Transverse colon (tissue), 4 donors: ENCODE measurements around the gene LNX1. TPM values are rescaled to one million over a fixed set of nuclear protein-coding genes. Genes with fewer than 3 reads are reported as not detected.

Experiments used
- DNase-seq: peaks from one replicate; pipeline ENCODE4 v3.0.0-alpha.2; 2019
- H3K27ac ChIP-seq, 4 donors: fragments of 200-600 bp; sonication (generic); 2 replicates each; pipeline ENCODE4 v1.5.1; 2016 to 2018; ENCODE audit warnings: inconsistent platforms in 4 of 4
- H3K27me3 ChIP-seq: fragments of 200-600 bp; sonication (generic); 2 replicates; pipeline ENCODE4 v1.5.1; 2017; ENCODE audit warnings: inconsistent platforms
- H3K36me3 ChIP-seq, 4 donors: fragments of 200-600 bp; sonication (generic); 2 replicates each; pipeline ENCODE4 v1.5.1; 2017 to 2019; ENCODE audit warnings: inconsistent platforms in 4 of 4
- H3K4me1 ChIP-seq, 4 donors: fragments of 200-600 bp; sonication (generic); 2 replicates each; pipeline ENCODE4 v1.5.1; 2017 to 2020; ENCODE audit warnings: inconsistent platforms in 4 of 4
- H3K4me3 ChIP-seq, 4 donors: fragments of 200-600 bp; sonication (generic); 1 replicate in 1 of 4; 2 replicates in 3 of 4; pipeline versions ENCODE4 v1.5.1 to v1.6.1; 2017 to 2019; ENCODE audit warnings: inconsistent platforms in 4 of 4
- H3K9me3 ChIP-seq, 2 donors: fragments of 200-600 bp; sonication (generic); 2 replicates each; pipeline ENCODE4 v1.5.1; 2017 to 2019; ENCODE audit warnings: inconsistent platforms in 2 of 2
- EP300 ChIP-seq: sonication (generic); formaldehyde crosslinking; IDR thresholded peaks from one replicate; pipeline ENCODE4 v1.6.1; 2017; ENCODE audit warnings: antibody characterized with exemption, low read depth
- POLR2A ChIP-seq: fragments of 450-650 bp; IDR thresholded peaks from one replicate; pipeline ENCODE4 v1.6.1; 2016; ENCODE audit warnings: antibody characterized with exemption, mild to moderate bottlenecking, moderate library complexity
- POLR2AphosphoS5 ChIP-seq, 3 donors: sonication (generic); formaldehyde crosslinking; IDR thresholded peaks; one replicate each; pipeline ENCODE4 v1.6.1; 2016; ENCODE audit warnings: antibody characterized with exemption in 3 of 3
- WGBS, 2 donors: methylation state at CpG; one replicate each; pipeline ENCODE4 v1.1.5; 2018; ENCODE audit warnings: low coverage in 1 of 2; 5-methylcytosine and 5-hydroxymethylcytosine counted together
- in situ Hi-C, 4 donors: fragments of 200-750 bp; cut with MboI; loops; one replicate each; pipeline versions ENCODE4 v1.15.0 to v1.15.1; 2017; ENCODE audit warnings: low sequenced_read_pairs in 3 of 4, low pct_ligation_motif_present in 1 of 4, low pct_unique_long_range_greater_than_20kb in 1 of 4
- intact Hi-C: fragments of 100-400 bp; cut with DNase I; formaldehyde crosslinking; loops from one replicate; pipeline ENCODE4 v1.15.1; 2023; ENCODE audit warnings: low total_unique reads
- total RNA-seq, 4 donors: library from RNA; depleted of rRNA; stranded (reverse); fragments of >200 nt; gene quantifications; one replicate each; pipeline ENCODE4 v1.1.0, GENCODE V29; 2016
- TF ChIP-seq, protein P1 (sequence below), 5 experiments: fragments of 200-600 bp in 3 of 5; fragments of 450-650 bp in 2 of 5; sonication (generic) in 3 of 5; IDR thresholded peaks; 1 replicate in 2 of 5; 2 replicates in 3 of 5; pipeline ENCODE4 v1.5.1; 2016 to 2017; ENCODE audit warnings: antibody characterized with exemption in 5 of 5, inconsistent platforms in 3 of 5, mild to moderate bottlenecking in 2 of 5, moderate library complexity in 1 of 5

The LNX1 gene
- total RNA-seq, 4 donors from 2014 or later: 2.6 to 35.5 (median 18.1) TPM

DNA sequence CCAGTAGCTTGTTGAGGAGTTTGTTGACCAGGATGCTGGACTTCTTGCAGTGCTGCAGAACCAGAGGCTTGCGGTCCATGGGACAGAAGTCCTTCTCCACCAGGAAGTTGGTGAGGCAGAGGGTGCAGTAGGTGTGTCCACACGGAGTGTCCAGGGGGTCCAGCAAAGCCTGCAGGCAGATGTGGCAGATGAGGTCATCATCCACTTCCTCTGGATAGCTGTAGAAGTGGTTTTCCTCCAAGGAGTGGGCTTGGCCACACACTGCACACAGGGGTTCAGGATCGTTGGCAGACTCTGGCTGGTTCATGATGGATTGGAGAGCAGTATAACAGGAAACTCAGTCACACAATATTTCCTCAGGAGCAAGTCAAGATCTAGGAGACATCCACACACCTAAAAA, 17.6 kb downstream of the LNX1 start:
- DNase-seq: no peak
- H3K4me3 ChIP-seq: no peak overlapping the region
- no peaks in the 10 kb centered on the region for H3K36me3 ChIP-seq
- peaks cover 5 to 17% (median 11%) of the 10 kb centered on the region in 4 donors for H3K4me1 ChIP-seq
- TF ChIP-seq POLR2AphosphoS5 (IDR thresholded peaks at IDR 0.05): no peak
- TF ChIP-seq, protein P1, sequence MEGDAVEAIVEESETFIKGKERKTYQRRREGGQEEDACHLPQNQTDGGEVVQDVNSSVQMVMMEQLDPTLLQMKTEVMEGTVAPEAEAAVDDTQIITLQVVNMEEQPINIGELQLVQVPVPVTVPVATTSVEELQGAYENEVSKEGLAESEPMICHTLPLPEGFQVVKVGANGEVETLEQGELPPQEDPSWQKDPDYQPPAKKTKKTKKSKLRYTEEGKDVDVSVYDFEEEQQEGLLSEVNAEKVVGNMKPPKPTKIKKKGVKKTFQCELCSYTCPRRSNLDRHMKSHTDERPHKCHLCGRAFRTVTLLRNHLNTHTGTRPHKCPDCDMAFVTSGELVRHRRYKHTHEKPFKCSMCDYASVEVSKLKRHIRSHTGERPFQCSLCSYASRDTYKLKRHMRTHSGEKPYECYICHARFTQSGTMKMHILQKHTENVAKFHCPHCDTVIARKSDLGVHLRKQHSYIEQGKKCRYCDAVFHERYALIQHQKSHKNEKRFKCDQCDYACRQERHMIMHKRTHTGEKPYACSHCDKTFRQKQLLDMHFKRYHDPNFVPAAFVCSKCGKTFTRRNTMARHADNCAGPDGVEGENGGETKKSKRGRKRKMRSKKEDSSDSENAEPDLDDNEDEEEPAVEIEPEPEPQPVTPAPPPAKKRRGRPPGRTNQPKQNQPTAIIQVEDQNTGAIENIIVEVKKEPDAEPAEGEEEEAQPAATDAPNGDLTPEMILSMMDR (IDR thresholded peaks at IDR 0.05): no peak
- no peaks in the 10 kb centered on the region for H3K27me3 ChIP-seq
- H3K27ac ChIP-seq: no peak overlapping the region
- no peaks in the 10 kb centered on the region for H3K9me3 ChIP-seq
- WGBS, 2 donors: 60 to 77% methylated on average over 2 to 3 of the region's 3 CpGs
- intact Hi-C loops (no loop called here), in situ Hi-C loops (no loop called here)

DNA sequence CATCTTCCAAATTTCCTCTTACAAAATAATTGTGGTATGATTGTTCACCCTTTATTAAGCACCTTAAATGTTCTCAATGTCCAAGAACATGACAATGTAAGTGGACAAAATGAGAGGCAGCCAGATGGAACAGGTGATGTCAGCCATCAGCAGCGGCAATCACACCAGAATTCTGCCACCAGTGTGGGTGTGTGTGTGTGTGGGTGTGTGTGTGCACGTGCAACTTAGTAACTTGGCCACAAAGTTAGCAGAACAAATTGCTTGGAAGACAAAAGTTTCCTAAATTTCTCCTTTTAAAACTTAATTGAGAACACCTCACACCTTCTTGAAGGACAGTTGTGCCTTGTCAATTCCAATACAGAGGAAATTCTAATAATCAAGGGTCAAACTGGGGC, 18.7 kb downstream of the LNX1 start:
- no peaks in the 10 kb centered on the region for H3K27me3 ChIP-seq
- no peaks in the 10 kb centered on the region for H3K36me3 ChIP-seq
- WGBS, 2 donors: 57% methylated on average over 2 of the region's 2 CpGs; no CpG with 5 or more reads in 1 of the 2 donors
- H3K4me3 ChIP-seq: no peak overlapping the region
- intact Hi-C loops (no loop called here), in situ Hi-C loops (no loop called here)
- H3K27ac ChIP-seq: no peak overlapping the region
- H3K9me3 ChIP-seq: no peaks in the 10 kb centered on the region
- TF ChIP-seq POLR2A (no peak), EP300 (no peak), POLR2AphosphoS5 (IDR thresholded peaks at IDR 0.05) (no peak)
- TF ChIP-seq, protein P1 (IDR thresholded peaks at IDR 0.05): no peak
- peaks cover 5 to 17% (median 11%) of the 10 kb centered on the region in 4 donors for H3K4me1 ChIP-seq
- DNase-seq: no peak

DNA sequence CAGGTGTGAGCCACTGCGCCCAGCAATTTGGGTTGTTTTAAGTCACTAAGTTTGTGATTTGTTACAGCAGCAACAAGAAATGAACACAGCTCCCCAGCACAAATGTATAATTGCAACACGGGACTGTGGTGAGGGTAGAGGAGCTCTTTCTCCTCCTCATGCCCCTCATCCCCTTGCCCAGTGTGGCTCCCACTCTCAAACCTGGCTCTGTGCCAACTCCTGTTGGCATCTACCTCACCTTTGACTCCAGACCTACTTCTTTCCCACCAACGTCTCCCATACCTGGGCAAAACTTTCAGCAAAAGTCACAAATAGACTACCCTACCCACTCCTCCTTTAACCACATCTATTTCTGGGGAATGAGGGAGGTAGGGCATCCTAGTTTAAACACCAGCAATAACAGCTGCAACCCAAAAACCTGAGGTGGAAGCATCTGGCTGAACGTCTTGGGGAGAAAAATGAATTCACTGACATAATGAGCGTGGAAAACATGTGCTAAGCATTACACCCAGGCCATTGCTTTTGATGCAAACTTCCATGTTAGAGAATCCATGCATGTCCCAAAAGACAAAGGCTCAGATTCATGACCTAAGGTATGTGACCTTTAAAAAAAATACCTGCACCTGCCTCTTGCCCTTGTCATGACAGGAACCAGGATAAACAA, 19.2 kb downstream of the LNX1 start:
- in situ Hi-C loops (no loop called here), intact Hi-C loops (no loop called here)
- WGBS, 2 donors: 86 to 93% methylated on average over 5 of the region's 5 CpGs
- TF ChIP-seq, protein P1 (IDR thresholded peaks at IDR 0.05): no peak
- TF ChIP-seq EP300 (no peak), POLR2A (no peak), POLR2AphosphoS5 (IDR thresholded peaks at IDR 0.05) (no peak)
- Histone ChIP-seq H3K36me3 (no peaks in the 10 kb centered on the region), H3K27me3 (no peaks in the 10 kb centered on the region), H3K9me3 (no peaks in the 10 kb centered on the region), H3K4me1 (peaks cover 0 to 11% (median 8%) of the 10 kb centered on the region in 4 donors), H3K4me3 (no peak overlapping the region), H3K27ac (no peak overlapping the region)
- no peak for DNase-seq

DNA sequence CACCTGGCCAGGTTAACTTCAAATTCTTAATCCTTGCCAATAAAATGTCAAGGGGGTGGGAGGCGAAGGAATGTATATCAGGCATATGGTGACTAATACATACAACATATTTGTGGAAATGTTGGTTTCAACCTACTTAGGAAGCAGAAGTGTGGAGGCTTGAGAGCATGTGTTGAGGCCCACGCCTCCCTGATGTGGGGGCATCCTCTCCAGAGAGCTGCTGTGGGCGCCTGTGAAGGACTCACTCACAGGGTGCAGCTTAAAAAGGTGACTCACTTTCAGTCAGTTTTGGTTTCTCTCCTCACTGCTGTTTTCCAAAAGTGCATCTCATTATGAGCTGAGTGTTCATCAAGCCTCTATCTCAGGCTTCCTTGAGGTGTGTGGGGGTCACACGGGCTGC, 27.5 kb downstream of the LNX1 start:
- in situ Hi-C loops (no loop called here), intact Hi-C loops (no loop called here)
- Histone ChIP-seq H3K9me3 (no peaks in the 10 kb centered on the region), H3K27me3 (no peaks in the 10 kb centered on the region), H3K36me3 (no peaks in the 10 kb centered on the region), H3K4me3 (no peak overlapping the region), H3K27ac (no peak overlapping the region), H3K4me1 (no peaks in the 10 kb centered on the region)
- WGBS, 2 donors: 78% methylated on average over 4 of the region's 4 CpGs; no CpG with 5 or more reads in 1 of the 2 donors
- no peak for DNase-seq
- TF ChIP-seq EP300 (no peak), POLR2AphosphoS5 (IDR thresholded peaks at IDR 0.05) (no peak), POLR2A (no peak)
- TF ChIP-seq, protein P1 (IDR thresholded peaks at IDR 0.05): no peak
